GM12892 (cell line): ENCODE results near the gene CPHXL.

Source experiments
- POLR2A ChIP-seq: IDR thresholded peaks from 2 replicates; pipeline ENCODE4 v1.6.1; 2011; ENCODE audit warnings: low read depth, low read length, control low read depth
- POLR2AphosphoS5 ChIP-seq: IDR thresholded peaks from 2 replicates; pipeline ENCODE4 v1.6.1; 2011; ENCODE audit warnings: low read depth, low read length, control low read depth

- TF ChIP-seq POLR2A (no peak), POLR2AphosphoS5 (no peak)
Measured at GRCh38 chr16:75770051-75770450, 43.8 kb upstream of the CPHXL start.
